Spleen (tissue), 7 donors: ENCODE measurements around the gene SGPL1.

Source experiments
- CTCF ChIP-seq, 11 experiments: fragments of 200-600 bp in 7 of 11; fragments of 450-650 bp in 4 of 11; sonication (generic) in 4 of 11; IDR thresholded peaks in 8 of 11; conservative IDR thresholded peaks in 3 of 11; 1 replicate in 7 of 11; 2 replicates in 4 of 11; pipeline versions ENCODE4 v1.4.0 to v1.8.0; 2016 to 2021; ENCODE audit warnings: antibody characterized with exemption in 11 of 11, inconsistent platforms in 4 of 11, mild to moderate bottlenecking in 1 of 11
- POLR2A ChIP-seq, 3 donors: fragments of 450-650 bp; IDR thresholded peaks; one replicate each; pipeline ENCODE4 v1.5.1; 2017; ENCODE audit warnings: antibody characterized with exemption in 3 of 3, mild to moderate bottlenecking in 1 of 3
- donor health status: DM: no; HTN: no; CAD: no; lungs with moderate emphysema.
- donor health status: DM: no; HTN: no; CAD: no.
- donor health status: DM: no; HTN: no; CAD: no.

- no peak for TF ChIP-seq CTCF (IDR thresholded peaks at IDR 0.05 in 8 of 11, conservative IDR thresholded peaks at IDR 0.05 in 3 of 11)
- no peak for TF ChIP-seq POLR2A (IDR thresholded peaks at IDR 0.05)
These were observed 28.2 kb downstream of the SGPL1 start for GRCh38 chr10:70843776-70844489.
